ENCODE results near the gene TUBAL3.

GRCh38 chr10:5373891-5374611 is 30.6 kb downstream of the TUBAL3 start:
- TF ChIP-seq CTCF (IDR thresholded peaks at IDR 0.05; ENCODE audit: extremely low read depth in 1 of 2, insufficient read depth in 1 of 2, low read depth in 1 of 2, low read length in 2 of 2) (no peak), POLR2A (IDR thresholded peaks at IDR 0.05; ENCODE audit: low read depth, low read length) (no peak), MAX (IDR thresholded peaks at IDR 0.05; ENCODE audit: insufficient read depth, insufficient read length) (no peak), FOS (IDR thresholded peaks at IDR 0.05; ENCODE audit: borderline replicate concordance, insufficient read depth, low read length) (no peak)

All from endothelial cell of umbilical vein (primary cell).